Body of pancreas (tissue), 4 donors: ENCODE results near the gene SMARCD2. TPM values are rescaled to one million over a fixed set of nuclear protein-coding genes. Genes with fewer than 3 reads are reported as not detected.

ENCODE experiments used
- ATAC-seq: fragments of 150-250 bp; one replicate; pipeline ENCODE4 v1.9.1; 2016
- DNase-seq, 4 donors: peaks; one replicate each; pipeline ENCODE4 v3.0.0-alpha.2; 2019
- H3K27ac ChIP-seq, 4 donors: fragments of 200-600 bp; sonication (generic); 1 replicate in 3 of 4; 2 replicates in 1 of 4; pipeline versions ENCODE4 v1.5.1 to v1.6.1; 2016 to 2019; ENCODE audit warnings: mild to moderate bottlenecking in 1 of 4, mixed read lengths in 1 of 4, moderate library complexity in 1 of 4
- H3K27me3 ChIP-seq, 2 donors: fragments of 200-600 bp; sonication (generic); one replicate each; pipeline ENCODE4 v1.6.0; 2016; ENCODE audit warnings: mild to moderate bottlenecking in 1 of 2
- H3K36me3 ChIP-seq, 2 donors: fragments of 200-600 bp; sonication (generic); replicated peaks in 1 of 2; 2 replicates each; pipeline ENCODE4 v1.5.1; 2016; ENCODE audit warnings: low read depth in 2 of 2; ENCODE audit not compliant: insufficient read depth in 1 of 2
- H3K4me1 ChIP-seq: fragments of 200-600 bp; sonication (generic); one replicate; pipeline ENCODE4 v1.6.0; 2016
- H3K4me3 ChIP-seq, 2 donors: fragments of 200-600 bp; sonication (generic); 1 replicate in 1 of 2; 2 replicates in 1 of 2; pipeline ENCODE4 v1.5.1; 2016 to 2019
- H3K9me3 ChIP-seq, 3 donors: fragments of 200-600 bp; sonication (generic); 1 replicate in 2 of 3; 2 replicates in 1 of 3; pipeline ENCODE4 v1.5.1; 2016
- POLR2A ChIP-seq, 3 donors: fragments of 450-650 bp; IDR thresholded peaks; one replicate each; pipeline ENCODE4 v1.6.1; 2016; ENCODE audit warnings: antibody characterized with exemption in 3 of 3, mild to moderate bottlenecking in 2 of 3
- WGBS, 2 donors: methylation state at CpG; one replicate each; pipeline ENCODE4 v1.1.5; 2017; 5-methylcytosine and 5-hydroxymethylcytosine counted together
- intact Hi-C: fragments of 100-400 bp; cut with DNase I; formaldehyde crosslinking; loops from one replicate; pipeline ENCODE4 v1.15.1; 2023
- total RNA-seq, 2 donors: library from RNA; depleted of rRNA; stranded (reverse); fragments of >200 nt; gene quantifications; one replicate each; pipeline ENCODE4 v1.1.0, GENCODE V29; 2016
- TF ChIP-seq, protein P1 (sequence below), 7 experiments: fragments of 450-650 bp in 4 of 7; fragments of 200-600 bp in 3 of 7; sonication (generic) in 3 of 7; IDR thresholded peaks; one replicate each; pipeline ENCODE4 v1.5.1; 2016 to 2019; ENCODE audit warnings: antibody characterized with exemption in 7 of 7

Gene SMARCD2
- total RNA-seq, 2 donors from 2014 or later, result 75.8 to 87.9 TPM

GRCh38 chr17:63840591-63841349 is 1.7 kb downstream of the SMARCD2 start:
- WGBS, 2 donors, result 40 to 43% methylated on average over 3 to 4 of the region's 4 CpGs
- DNase-seq, result peak in 3 of 4 donors; percentile 36 to 50 (median 37)

GRCh38 chr17:63838631-63839171 is 3.8 kb downstream of the SMARCD2 start:
- Histone ChIP-seq H3K9me3 (no peaks in the 10 kb centered on the region), H3K27me3 (no peaks in the 10 kb centered on the region), H3K4me1 (peaks cover 63% of the 10 kb centered on the region), H3K36me3 (peaks cover 5 to 14% of the 10 kb centered on the region in 2 donors), H3K4me3 (no peak overlapping the region), H3K27ac (peak overlapping the region; percentile 68 to 94 (median 90))
- intact Hi-C loops, result loop anchor here (10.0 kb wide), 1 partner anchor 64 kb away; the partner anchor contains the start of genes CCDC47 and DDX42
- ATAC-seq (peak; percentile 60), DNase-seq (peak; percentile 93 to 97 (median 96))
- TF ChIP-seq POLR2A (IDR thresholded peaks at IDR 0.05), result peak in 2 of 3 donors; percentile 42 to 51
- TF ChIP-seq, protein P1, sequence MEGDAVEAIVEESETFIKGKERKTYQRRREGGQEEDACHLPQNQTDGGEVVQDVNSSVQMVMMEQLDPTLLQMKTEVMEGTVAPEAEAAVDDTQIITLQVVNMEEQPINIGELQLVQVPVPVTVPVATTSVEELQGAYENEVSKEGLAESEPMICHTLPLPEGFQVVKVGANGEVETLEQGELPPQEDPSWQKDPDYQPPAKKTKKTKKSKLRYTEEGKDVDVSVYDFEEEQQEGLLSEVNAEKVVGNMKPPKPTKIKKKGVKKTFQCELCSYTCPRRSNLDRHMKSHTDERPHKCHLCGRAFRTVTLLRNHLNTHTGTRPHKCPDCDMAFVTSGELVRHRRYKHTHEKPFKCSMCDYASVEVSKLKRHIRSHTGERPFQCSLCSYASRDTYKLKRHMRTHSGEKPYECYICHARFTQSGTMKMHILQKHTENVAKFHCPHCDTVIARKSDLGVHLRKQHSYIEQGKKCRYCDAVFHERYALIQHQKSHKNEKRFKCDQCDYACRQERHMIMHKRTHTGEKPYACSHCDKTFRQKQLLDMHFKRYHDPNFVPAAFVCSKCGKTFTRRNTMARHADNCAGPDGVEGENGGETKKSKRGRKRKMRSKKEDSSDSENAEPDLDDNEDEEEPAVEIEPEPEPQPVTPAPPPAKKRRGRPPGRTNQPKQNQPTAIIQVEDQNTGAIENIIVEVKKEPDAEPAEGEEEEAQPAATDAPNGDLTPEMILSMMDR (IDR thresholded peaks at IDR 0.05), result no peak
- WGBS, 2 donors, result 27 to 34% methylated on average over 6 to 7 of the region's 7 CpGs

More at GRCh38 chr17:63840591-63841349, 1.7 kb downstream of the SMARCD2 start:
- intact Hi-C loops, result no loop called here
- no peak for TF ChIP-seq POLR2A (IDR thresholded peaks at IDR 0.05)
- TF ChIP-seq, protein P1 (IDR thresholded peaks at IDR 0.05), result no peak
- Histone ChIP-seq H3K4me1 (peaks cover 58% of the 10 kb centered on the region), H3K4me3 (no peak overlapping the region), H3K9me3 (no peaks in the 10 kb centered on the region), H3K36me3 (peaks cover 0 to 2% of the 10 kb centered on the region in 2 donors), H3K27ac (peak overlapping the region; percentile 65 to 94 (median 90)), H3K27me3 (no peaks in the 10 kb centered on the region)
- no peak for ATAC-seq

DNA sequence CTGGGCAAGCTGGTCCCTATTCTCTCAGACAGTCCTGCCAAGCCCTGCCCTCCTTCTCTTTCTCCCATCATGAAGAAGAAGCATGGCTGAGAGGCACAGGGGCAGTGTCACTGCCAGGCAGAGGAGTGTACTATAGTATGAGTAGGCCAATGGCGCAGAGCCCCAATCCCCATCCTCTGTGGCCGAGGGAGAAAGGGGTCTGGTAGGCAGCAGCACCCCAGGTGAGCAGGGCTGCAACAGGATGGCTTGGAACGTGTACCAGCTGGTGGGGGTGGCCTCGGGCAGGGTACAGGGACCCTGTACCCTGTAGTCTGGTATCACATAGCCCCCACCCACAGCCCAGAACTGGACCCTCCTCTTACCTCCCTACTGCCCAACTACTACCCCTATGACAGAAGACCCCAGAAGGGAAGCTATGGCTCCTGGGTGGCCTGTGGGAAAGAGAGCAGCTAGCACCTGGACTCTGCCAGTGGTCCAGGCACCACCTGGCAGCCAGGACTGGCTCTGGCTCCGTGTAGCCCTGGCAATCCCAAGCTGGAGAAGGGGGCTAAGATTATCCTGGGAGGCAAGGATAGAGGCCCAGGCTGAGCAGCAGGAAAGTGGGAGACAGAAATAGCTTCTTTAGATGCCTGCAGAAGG is 4.4 kb downstream of the SMARCD2 start:
- no peaks in the 10 kb centered on the region for H3K27me3 ChIP-seq
- TF ChIP-seq, protein P1 (IDR thresholded peaks at IDR 0.05), result no peak
- DNase-seq (no peak), ATAC-seq (no peak)
- H3K36me3 ChIP-seq, result peaks cover 11 to 20% of the 10 kb centered on the region in 2 donors
- no peak overlapping the region for H3K4me3 ChIP-seq
- H3K4me1 ChIP-seq, result peaks cover 60% of the 10 kb centered on the region
- intact Hi-C loops, result loop anchor here (10.0 kb wide), 1 partner anchor 63 kb away; the partner anchor contains the start of genes CCDC47 and DDX42
- 60 to 65% methylated on average over 5 of the region's 5 CpGs for WGBS, 2 donors
- peak overlapping the region; percentile 68 to 94 (median 90) for H3K27ac ChIP-seq
- H3K9me3 ChIP-seq, result no peaks in the 10 kb centered on the region

DNA sequence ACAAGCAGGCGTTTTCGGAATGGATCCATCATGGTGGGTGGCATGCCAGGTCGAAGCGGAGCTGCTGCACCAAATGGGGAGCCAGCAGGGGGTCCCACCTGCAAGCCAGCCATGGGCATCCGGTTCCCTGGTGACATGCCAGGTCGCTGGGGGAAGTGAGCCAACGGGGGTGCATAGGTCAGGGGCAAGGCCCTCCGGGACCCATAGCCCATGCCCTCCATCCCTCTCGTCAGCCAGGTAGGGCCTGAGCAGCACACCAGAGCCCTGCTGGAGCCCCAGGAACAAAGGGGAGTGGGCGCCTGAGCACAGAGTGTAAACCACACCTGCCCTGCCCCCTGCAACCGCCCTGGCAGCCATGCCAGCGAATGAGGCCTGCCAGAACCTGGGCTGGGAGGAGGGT is 5.0 kb downstream of the SMARCD2 start:
- 76 to 87% methylated on average over 5 to 12 of the region's 12 CpGs for WGBS, 2 donors
- H3K36me3 ChIP-seq, result peaks cover 11 to 26% of the 10 kb centered on the region in 2 donors

More for the DNA sequence above, 5.0 kb downstream of the SMARCD2 start:
- ATAC-seq (no peak), DNase-seq (no peak)
- Histone ChIP-seq H3K4me1 (peaks cover 60% of the 10 kb centered on the region), H3K9me3 (no peaks in the 10 kb centered on the region), H3K4me3 (no peak overlapping the region), H3K27me3 (no peaks in the 10 kb centered on the region), H3K27ac (peak overlapping the region; percentile 68 to 94 (median 90))
- intact Hi-C loops, result loop anchor here (10.0 kb wide), 1 partner anchor 63 kb away; the partner anchor contains the start of genes CCDC47 and DDX42
- TF ChIP-seq, protein P1 (IDR thresholded peaks at IDR 0.05), result no peak
- TF ChIP-seq POLR2A (IDR thresholded peaks at IDR 0.05), result no peak
